Aorta (tissue), 5 donors: ENCODE results near the gene SPRTN. TPM values are rescaled to one million over a fixed set of nuclear protein-coding genes. Genes with fewer than 3 reads are reported as not detected.

ENCODE experiments used
- ATAC-seq: fragments of 200-7000 bp; cut with Tn5 transposase; one replicate; pipeline ENCODE4 v1.9.1; 2022; ENCODE audit warnings: moderate library complexity; ENCODE audit not compliant: low FRiP score
- DNase-seq, 2 donors: peaks; one replicate each; pipeline ENCODE4 v3.0.0-alpha.2; 2020
- H3K27ac ChIP-seq, 2 donors: one replicate each; pipeline ENCODE4 v1.5.1; 2013; ENCODE audit warnings: low read length in 2 of 2, mild to moderate bottlenecking in 2 of 2, moderate library complexity in 2 of 2, control low read depth in 1 of 2, inconsistent platforms in 1 of 2, low read depth in 1 of 2
- H3K27me3 ChIP-seq, 2 donors: one replicate each; pipeline ENCODE4 v1.6.1; 2013; ENCODE audit warnings: control low read depth in 1 of 2, low read length in 1 of 2, mild to moderate bottlenecking in 1 of 2, moderate library complexity in 1 of 2; ENCODE audit not compliant: insufficient read depth in 2 of 2, control insufficient read depth in 1 of 2
- H3K36me3 ChIP-seq, 2 donors: one replicate each; pipeline ENCODE4 v1.6.1; 2013; ENCODE audit warnings: control low read depth in 1 of 2, low read length in 1 of 2, mild to moderate bottlenecking in 1 of 2; ENCODE audit not compliant: insufficient read depth in 2 of 2, control insufficient read depth in 1 of 2
- H3K4me1 ChIP-seq, 2 donors: one replicate each; pipeline ENCODE4 v1.6.1; 2013; ENCODE audit warnings: low read length in 2 of 2, control low read depth in 1 of 2, mild to moderate bottlenecking in 1 of 2, moderate library complexity in 1 of 2; ENCODE audit not compliant: insufficient read depth in 2 of 2, control insufficient read depth in 1 of 2
- H3K4me3 ChIP-seq, 2 donors: one replicate each; pipeline ENCODE4 v1.5.1; 2013; ENCODE audit warnings: low read length in 2 of 2, control low read depth in 1 of 2, mild to moderate bottlenecking in 1 of 2
- H3K9me3 ChIP-seq: one replicate; pipeline ENCODE4 v1.6.1; 2013; ENCODE audit warnings: mild to moderate bottlenecking, low read length; ENCODE audit not compliant: control insufficient read depth
- WGBS, 2 donors: extraction: QIAGEN DNeasy Blood & Tissue Kit; methylation state at CpG; one replicate each; pipeline ENCODE4 v1.1.7; 2013; 5-methylcytosine and 5-hydroxymethylcytosine counted together
- intact Hi-C, 2 donors: fragments of 100-400 bp; cut with DNase I; formaldehyde crosslinking; loops; one replicate each; pipeline versions ENCODE4 v1.14.2 to v1.15.0; 2022
- polyA plus RNA-seq, 2 donors: library from polyadenylated mRNA; stranded (reverse); fragments of 200-250 nt; gene quantifications; one replicate each; pipeline ENCODE4 v1.2.3, GENCODE V29; 2013
- total RNA-seq, 2 donors: library from RNA; stranded (reverse); fragmentation: NEBNext Ultra II Directional; extraction: Animal tissue kit (Norgen Biotek cat#: 25700); gene quantifications; one replicate each; pipeline ENCODE4 v1.2.1, GENCODE V29; 2021
- donor health status: healthy with polysubstance abuse.
- donor health status: Bipolar disorder and iron deficiency.
- donor health status: DM: no; HTN: no; CAD: no.
- donor health status: DM: no; HTN: no; CAD: no.
- donor health status: DM: yes; HTN: yes; CAD: no.

The SPRTN gene
- total and polyA plus RNA-seq, 4 donors, result 3.5 to 12.1 (median 6.7) TPM

DNA sequence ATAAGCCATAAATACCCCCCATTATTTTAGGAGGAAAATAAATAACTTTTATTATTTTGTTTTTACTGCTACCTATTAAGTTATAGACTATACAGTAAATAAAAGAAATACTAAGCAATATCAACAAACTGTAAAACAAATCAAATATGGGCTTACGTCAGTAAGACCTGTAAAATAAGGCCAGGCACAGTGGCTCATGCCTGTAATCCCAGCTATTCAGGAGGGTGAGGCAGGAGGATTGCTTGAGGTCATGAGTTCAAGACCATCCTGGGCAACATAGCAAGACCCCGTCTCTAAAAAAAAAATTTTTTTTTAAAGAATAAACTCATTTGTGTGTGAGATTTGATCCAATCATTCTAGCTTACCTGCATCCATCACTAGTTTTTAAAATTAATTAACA is 66.2 kb downstream of the SPRTN start:
- intact Hi-C loops, result no loop called here
- WGBS, 2 donors, result 91 to 96% methylated on average over 2 of the region's 2 CpGs

More for the DNA sequence above, 66.2 kb downstream of the SPRTN start:
- H3K4me1 ChIP-seq, result no peaks in the 10 kb centered on the region
- no peak overlapping the region for H3K4me3 ChIP-seq
- no peak overlapping the region for H3K27ac ChIP-seq
- H3K27me3 ChIP-seq, result no peaks in the 10 kb centered on the region
- DNase-seq, result no peak
- no peaks in the 10 kb centered on the region for H3K36me3 ChIP-seq
- no peak for ATAC-seq
- H3K9me3 ChIP-seq, result no peaks in the 10 kb centered on the region

Other genes starting within 250 kb of the SPRTN start
- not detected for gene TRIM67, start 176.2 kb upstream of the SPRTN start, total RNA-seq
- gene TRIM67, start 176.2 kb upstream of the SPRTN start, polyA plus RNA-seq, result under 1 TPM in 1 of 2 donors, not detected in 1; under 0.01 TPM
- gene GNPAT, start 97.1 kb upstream of the SPRTN start, total RNA-seq, result 10 to 100 TPM; 33.5 to 36.6 TPM
- 10 to 100 TPM; 29.9 to 36.1 TPM for gene GNPAT, start 97.1 kb upstream of the SPRTN start, polyA plus RNA-seq
- gene EXOC8, start 441 bp upstream of the SPRTN start, total RNA-seq, result 10 to 100 TPM; 15.7 to 17.2 TPM
- gene EXOC8, start 441 bp upstream of the SPRTN start, polyA plus RNA-seq, result 1 to 10 TPM; 3.4 to 5.6 TPM
- 10 to 100 TPM; 35.1 to 50.4 TPM for gene EGLN1, start 84.0 kb downstream of the SPRTN start, total RNA-seq
- 10 to 100 TPM; 11.7 to 21.2 TPM for gene EGLN1, start 84.0 kb downstream of the SPRTN start, polyA plus RNA-seq
- gene TSNAX, start 190.4 kb downstream of the SPRTN start, total RNA-seq, result 10 to 100 TPM; 37.2 to 42.0 TPM
- gene TSNAX, start 190.4 kb downstream of the SPRTN start, polyA plus RNA-seq, result 10 to 100 TPM; 19.3 to 20.5 TPM